OCI-LY1 (cell line): Measurements from ENCODE around the gene DCP1B.

Experiments
- H2AFZ ChIP-seq: fragments of 200-600 bp; sonication (generic), shearing (Covaris generic); 2 replicates; pipeline ENCODE4 v1.6.0; 2014; ENCODE audit warnings: antibody characterized with exemption, mild to moderate bottlenecking, low read length
- H3F3A ChIP-seq: fragments of 200-600 bp; sonication (generic), shearing (Covaris generic); 2 replicates; pipeline ENCODE4 v1.6.0; 2014; ENCODE audit warnings: mild to moderate bottlenecking, antibody characterized with exemption, low read length, moderate library complexity; ENCODE audit not compliant: insufficient read depth
- H3K27ac ChIP-seq: fragments of 200-600 bp; sonication (generic); 2 replicates; pipeline ENCODE4 v1.5.1; 2014; ENCODE audit warnings: low read length, mixed run types, mild to moderate bottlenecking, low read depth; ENCODE audit not compliant: poor library complexity, severe bottlenecking
- H3K27me3 ChIP-seq: fragments of 200-600 bp; sonication (generic); 2 replicates; pipeline ENCODE4 v1.6.0; 2014; ENCODE audit warnings: antibody characterized with exemption, mild to moderate bottlenecking, low read length, moderate library complexity; ENCODE audit not compliant: insufficient read depth
- H3K36me3 ChIP-seq: fragments of 200-600 bp; sonication (generic); 2 replicates; pipeline ENCODE4 v1.6.1; 2014; ENCODE audit warnings: mild to moderate bottlenecking, antibody characterized with exemption, low read length, moderate library complexity, mixed read lengths; ENCODE audit not compliant: insufficient read depth
- H3K4me1 ChIP-seq: fragments of 200-600 bp; sonication (generic); 2 replicates; pipeline ENCODE4 v1.5.1; 2014; ENCODE audit warnings: mild to moderate bottlenecking, low read length, moderate library complexity; ENCODE audit not compliant: insufficient read depth, severe bottlenecking
- H3K4me2 ChIP-seq: fragments of 200-600 bp; sonication (generic), shearing (Covaris generic); 2 replicates; pipeline ENCODE4 v1.6.1; 2014; ENCODE audit warnings: low read length
- H3K4me3 ChIP-seq: fragments of 200-600 bp; sonication (generic); 2 replicates; pipeline ENCODE4 v1.5.1; 2014; ENCODE audit warnings: low read length, low read depth, mild to moderate bottlenecking, mixed read lengths; ENCODE audit not compliant: poor library complexity, severe bottlenecking
- H3K79me2 ChIP-seq: fragments of 200-600 bp; shearing (Covaris generic); 2 replicates; pipeline ENCODE4 v1.6.1; 2016; ENCODE audit warnings: mixed run types, low read length, mixed read lengths; ENCODE audit not compliant: insufficient read depth
- H3K9ac ChIP-seq: fragments of 200-600 bp; sonication (generic), shearing (Covaris generic); 2 replicates; pipeline ENCODE4 v1.6.1; 2014; ENCODE audit warnings: mild to moderate bottlenecking, low read length, mixed read lengths
- H3K9me2 ChIP-seq: fragments of 200-600 bp; sonication (generic), shearing (Covaris generic); 2 replicates; pipeline ENCODE4 v1.6.1; 2014; ENCODE audit warnings: low read depth, mild to moderate bottlenecking, low read length, mixed read lengths
- H3K9me3 ChIP-seq: fragments of 200-600 bp; shearing (Covaris generic); 2 replicates; pipeline ENCODE4 v1.6.1; 2014; ENCODE audit warnings: low read length, mixed read lengths
- H4K20me1 ChIP-seq: fragments of 200-600 bp; sonication (generic), shearing (Covaris generic); 2 replicates; pipeline ENCODE4 v1.6.0; 2016; ENCODE audit warnings: mild to moderate bottlenecking, low read length; ENCODE audit not compliant: insufficient read depth
- EZH2 ChIP-seq: fragments of 200-600 bp; sonication (generic), shearing (Covaris generic); IDR thresholded peaks from 2 replicates; pipeline ENCODE4 v1.8.0; 2017; ENCODE audit warnings: borderline replicate concordance, mixed run types, mild to moderate bottlenecking, antibody characterized with exemption, low read length, moderate library complexity, mixed read lengths
- TF ChIP-seq, protein P1 (sequence below): fragments of 200-600 bp; sonication (generic), shearing (Covaris generic); IDR thresholded peaks from 2 replicates; pipeline ENCODE4 v1.5.1; 2017; ENCODE audit warnings: mild to moderate bottlenecking, antibody characterized with exemption, low read length, moderate library complexity, mixed read lengths

DCP1B gene

GRCh38 chr12:1918081-1918883 is 86.0 kb downstream of the DCP1B start, which contains the start of gene CACNA2D4:
TSS of gene CACNA2D4 (minus strand) at chr12:1918652. CDS start at chr12:1918473, 179 bp downstream.
- no peaks in the 10 kb centered on the region for H3K9me3 ChIP-seq
- H4K20me1 ChIP-seq: no peaks in the 10 kb centered on the region
- no peaks in the 10 kb centered on the region; the same call in none of the 2 replicates for H3K27me3 ChIP-seq
- no peaks in the 10 kb centered on the region for H3K79me2 ChIP-seq
- peaks cover 8% of the 10 kb centered on the region for H3K4me1 ChIP-seq
- H3F3A ChIP-seq: no peaks in the 10 kb centered on the region
- no peak within 1 kb of the TSS for H3K27ac ChIP-seq
- H2AFZ ChIP-seq: no peak within 1 kb of the TSS
- no peaks in the 10 kb centered on the region for H3K9me2 ChIP-seq
- H3K9ac ChIP-seq: no peak within 1 kb of the TSS
- no peak within 1 kb of the TSS for H3K4me3 ChIP-seq
- TF ChIP-seq, protein P1, sequence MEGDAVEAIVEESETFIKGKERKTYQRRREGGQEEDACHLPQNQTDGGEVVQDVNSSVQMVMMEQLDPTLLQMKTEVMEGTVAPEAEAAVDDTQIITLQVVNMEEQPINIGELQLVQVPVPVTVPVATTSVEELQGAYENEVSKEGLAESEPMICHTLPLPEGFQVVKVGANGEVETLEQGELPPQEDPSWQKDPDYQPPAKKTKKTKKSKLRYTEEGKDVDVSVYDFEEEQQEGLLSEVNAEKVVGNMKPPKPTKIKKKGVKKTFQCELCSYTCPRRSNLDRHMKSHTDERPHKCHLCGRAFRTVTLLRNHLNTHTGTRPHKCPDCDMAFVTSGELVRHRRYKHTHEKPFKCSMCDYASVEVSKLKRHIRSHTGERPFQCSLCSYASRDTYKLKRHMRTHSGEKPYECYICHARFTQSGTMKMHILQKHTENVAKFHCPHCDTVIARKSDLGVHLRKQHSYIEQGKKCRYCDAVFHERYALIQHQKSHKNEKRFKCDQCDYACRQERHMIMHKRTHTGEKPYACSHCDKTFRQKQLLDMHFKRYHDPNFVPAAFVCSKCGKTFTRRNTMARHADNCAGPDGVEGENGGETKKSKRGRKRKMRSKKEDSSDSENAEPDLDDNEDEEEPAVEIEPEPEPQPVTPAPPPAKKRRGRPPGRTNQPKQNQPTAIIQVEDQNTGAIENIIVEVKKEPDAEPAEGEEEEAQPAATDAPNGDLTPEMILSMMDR: no peak
- no peak for TF ChIP-seq EZH2
- H3K36me3 ChIP-seq: no peaks in the 10 kb centered on the region
- no peak within 1 kb of the TSS for H3K4me2 ChIP-seq

GRCh38 chr12:1917172-1918070 is 86.8 kb downstream of the DCP1B start:
- Histone ChIP-seq H3K9me2 (no peaks in the 10 kb centered on the region), H3K9me3 (no peaks in the 10 kb centered on the region), H3K27ac (no peak overlapping the region), H3F3A (no peaks in the 10 kb centered on the region), H3K4me3 (no peak overlapping the region), H3K9ac (no peak overlapping the region), H4K20me1 (no peaks in the 10 kb centered on the region), H3K27me3 (no peaks in the 10 kb centered on the region; the same call in 1 of the 2 replicates), H3K4me1 (peaks cover 8% of the 10 kb centered on the region), H3K36me3 (no peaks in the 10 kb centered on the region), H3K79me2 (no peaks in the 10 kb centered on the region), H3K4me2 (no peak overlapping the region), H2AFZ (no peak overlapping the region)
- TF ChIP-seq, protein P1: no peak
- peak; percentile 19; the same call in 1 of the 2 replicates for TF ChIP-seq EZH2

GRCh38 chr12:1916371-1917171 is 87.7 kb downstream of the DCP1B start:
- Histone ChIP-seq H3K79me2 (no peaks in the 10 kb centered on the region), H3K4me1 (peaks cover 8% of the 10 kb centered on the region)

More at GRCh38 chr12:1916371-1917171, 87.7 kb downstream of the DCP1B start:
- Histone ChIP-seq H3K9me2 (no peaks in the 10 kb centered on the region), H3K9me3 (no peaks in the 10 kb centered on the region), H3K4me2 (no peak overlapping the region), H3K9ac (no peak overlapping the region), H3K36me3 (no peaks in the 10 kb centered on the region), H3K4me3 (no peak overlapping the region), H3F3A (no peaks in the 10 kb centered on the region), H3K27ac (no peak overlapping the region), H2AFZ (no peak overlapping the region), H4K20me1 (no peaks in the 10 kb centered on the region), H3K27me3 (no peaks in the 10 kb centered on the region; the same call in 1 of the 2 replicates)
- TF ChIP-seq, protein P1: no peak
- no peak for TF ChIP-seq EZH2
